PC-3 (cell line): ENCODE data around the gene SLIT1. TPM values are rescaled to one million over a fixed set of nuclear protein-coding genes. Genes with fewer than 3 reads are reported as not detected.

ENCODE experiments used
- ATAC-seq: fragments of 200-7000 bp; cut with Tn5 transposase; 2 replicates; pipeline ENCODE4 v1.9.1; 2020; ENCODE audit warnings: mild to moderate bottlenecking, moderate library complexity
- BruUV-seq: library from RNA; stranded (reverse); fragments of 400-500 nt; replicated peaks from 2 replicates; lab custom pipeline; 2021; lab: Mats Ljungman, UMichigan
- CTCF ChIA-PET: fragments of 300-600 bp; sonication (Branson Sonifier 250); formaldehyde crosslinking; loops from one replicate; lab custom pipeline; 2022; ENCODE audit warnings: antibody characterized with exemption; lab: Charles Lee
- POLR2A ChIA-PET: fragments of 300-600 bp; sonication (Branson Sonifier 250); formaldehyde crosslinking; loops from one replicate; lab custom pipeline; 2022; ENCODE audit warnings: antibody characterized with exemption; ENCODE audit not compliant: unreplicated experiment; lab: Charles Lee
- DNase-seq: peaks from one replicate; pipeline ENCODE4 v3.0.0-alpha.2; 2015
- H2AFZ ChIP-seq: fragments of 300-600 bp; sonication (generic); 2 replicates; pipeline ENCODE4 v1.6.0; 2016; ENCODE audit warnings: antibody characterized with exemption, low read length
- H3F3A ChIP-seq: fragments of 300-600 bp; sonication (generic); one replicate; pipeline ENCODE4 v1.6.0; 2017; ENCODE audit warnings: antibody characterized with exemption, low read length, control low read depth, mild to moderate bottlenecking; ENCODE audit not compliant: unreplicated experiment
- H3K27ac ChIP-seq: fragments of 300-600 bp; sonication (generic); 2 replicates; pipeline ENCODE4 v1.5.1; 2016; ENCODE audit warnings: mild to moderate bottlenecking, low read length
- H3K27me3 ChIP-seq: fragments of 300-600 bp; sonication (generic); 2 replicates; pipeline ENCODE4 v1.6.1; 2016; ENCODE audit warnings: low read length, mixed read lengths
- H3K36me3 ChIP-seq: fragments of 300-600 bp; sonication (generic); 2 replicates; pipeline ENCODE4 v1.6.1; 2016; ENCODE audit warnings: low read depth, mixed run types, low read length, mixed read lengths
- H3K4me1 ChIP-seq: fragments of 300-600 bp; sonication (generic); 2 replicates; pipeline ENCODE4 v1.5.1; 2016; ENCODE audit warnings: low read length; ENCODE audit not compliant: insufficient read depth
- H3K4me2 ChIP-seq: fragments of 300-600 bp; sonication (generic); 2 replicates; pipeline ENCODE4 v1.6.0; 2016; ENCODE audit warnings: low read length
- H3K4me3 ChIP-seq: fragments of 300-600 bp; sonication (generic); 2 replicates; pipeline ENCODE4 v1.5.1; 2016; ENCODE audit warnings: mild to moderate bottlenecking, low read length, mixed read lengths
- H3K79me2 ChIP-seq: fragments of 300-600 bp; sonication (generic); 2 replicates; pipeline ENCODE4 v1.6.1; 2017; ENCODE audit warnings: low read length, mixed read lengths
- H3K9ac ChIP-seq: fragments of 300-600 bp; sonication (generic); 2 replicates; pipeline ENCODE4 v1.6.0; 2016; ENCODE audit warnings: mild to moderate bottlenecking, low read length
- H3K9me2 ChIP-seq: fragments of 300-600 bp; sonication (generic); replicated peaks from 2 replicates; pipeline ENCODE4 v1.6.1; 2016; ENCODE audit warnings: mixed run types, low read length, mixed read lengths
- H3K9me3 ChIP-seq: fragments of 300-600 bp; sonication (generic); 2 replicates; pipeline ENCODE4 v1.6.1; 2016; ENCODE audit warnings: low read length, mixed read lengths
- H4K20me1 ChIP-seq: fragments of 300-600 bp; sonication (generic); 2 replicates; pipeline ENCODE4 v1.6.1; 2016; ENCODE audit warnings: low read length, mixed read lengths
- EZH2 ChIP-seq: fragments of 300-600 bp; sonication (generic); IDR thresholded peaks from one replicate; pipeline ENCODE4 v1.6.1; 2017; ENCODE audit warnings: antibody characterized with exemption, mild to moderate bottlenecking, low read length; ENCODE audit not compliant: unreplicated experiment
- EZH2phosphoT487 ChIP-seq: fragments of 300-600 bp; sonication (generic); IDR thresholded peaks from 2 replicates; pipeline ENCODE4 v1.6.1; 2018; ENCODE audit warnings: mild to moderate bottlenecking, antibody characterized with exemption, low read length, borderline replicate concordance
- intact Hi-C: fragments of 100-400 bp; cut with micrococcal nuclease; formaldehyde crosslinking; loops from 2 replicates; pipeline ENCODE4 v1.9.0; 2023
- total RNA-seq: library from RNA; depleted of rRNA; stranded (reverse); fragments of >200 nt; gene quantifications from 2 replicates; pipeline ENCODE4 v1.2.3, GENCODE V29; 2014
- TF ChIP-seq, protein P1 (sequence below): fragments of 300-600 bp; sonication (generic); conservative IDR thresholded peaks from 2 replicates; pipeline ENCODE4 v1.5.1; 2017; ENCODE audit warnings: antibody characterized with exemption, low read depth, mild to moderate bottlenecking, low read length

The SLIT1 gene
- total RNA-seq, 1 experiment from 2014 or later: not detected

DNA sequence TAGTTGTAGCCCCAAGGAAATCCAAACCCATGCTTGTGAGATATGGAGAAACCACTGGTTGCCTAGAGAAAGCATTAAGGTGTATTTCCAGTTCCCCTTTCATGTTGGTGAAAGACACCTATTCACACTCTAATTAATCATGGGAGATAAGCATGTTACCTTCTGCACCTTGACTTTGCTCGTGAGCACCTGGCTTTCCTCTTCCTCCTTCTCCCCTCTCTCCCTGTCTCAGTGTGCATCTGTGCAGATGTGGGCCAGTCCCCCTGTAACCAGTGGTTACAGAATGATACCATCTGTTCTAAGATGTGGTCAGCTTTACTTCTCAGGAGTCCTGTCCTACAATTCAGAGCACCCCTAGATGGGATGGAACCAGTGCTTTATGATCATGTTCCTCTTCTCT is 193.0 kb downstream of the SLIT1 start:
- DNase-seq (no peak), ATAC-seq (no peak)
- Histone ChIP-seq H3K36me3 (no peaks in the 10 kb centered on the region), H3K4me1 (peaks cover 10% of the 10 kb centered on the region), H3K9ac (no peak overlapping the region), H3K4me2 (no peak overlapping the region), H3K4me3 (no peak overlapping the region), H2AFZ (no peak overlapping the region), H4K20me1 (no peaks in the 10 kb centered on the region), H3K9me3 (no peaks in the 10 kb centered on the region), H3K9me2 (no peaks in the 10 kb centered on the region), H3K79me2 (no peaks in the 10 kb centered on the region), H3K27ac (no peak overlapping the region), H3F3A (no peaks in the 10 kb centered on the region), H3K27me3 (no peaks in the 10 kb centered on the region)
- no TSS peak for BruUV-seq
- POLR2A ChIA-PET: no interaction called here
- intact Hi-C loops: no loop called here
- TF ChIP-seq EZH2 (no peak), EZH2phosphoT487 (no peak)
- CTCF ChIA-PET: no interaction called here

DNA sequence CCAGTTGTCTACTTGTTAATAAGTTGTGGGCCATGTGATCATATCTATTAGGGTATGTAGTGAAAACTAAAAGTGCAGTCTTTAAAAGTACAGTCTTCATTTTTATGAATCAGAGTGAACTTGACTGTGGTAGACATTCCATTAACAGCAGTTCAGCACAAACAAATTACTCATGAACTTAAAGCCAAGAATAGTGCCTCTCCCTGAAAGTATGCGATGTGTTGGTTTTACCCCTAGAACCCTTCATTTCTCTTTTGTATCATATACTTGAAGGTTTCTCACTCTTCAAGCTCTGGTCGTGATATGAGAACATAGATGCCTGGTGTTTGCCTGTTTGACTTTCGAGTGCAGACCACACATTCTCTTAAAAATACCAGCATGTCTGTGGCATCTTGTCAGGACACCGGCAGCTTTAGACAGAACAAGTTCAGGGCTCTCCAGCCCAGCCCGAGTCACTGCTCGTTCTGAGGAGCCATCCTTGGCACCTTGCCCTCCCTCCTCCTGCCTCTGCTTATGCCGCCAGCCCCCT is 194.4 kb downstream of the SLIT1 start:
- H3K27ac ChIP-seq: no peak overlapping the region
- POLR2A ChIA-PET: no interaction called here
- peak; percentile 40 for DNase-seq
- H3K4me3 ChIP-seq: no peak overlapping the region
- H3K27me3 ChIP-seq: no peaks in the 10 kb centered on the region
- intact Hi-C loops: no loop called here
- H3K79me2 ChIP-seq: no peaks in the 10 kb centered on the region
- H3F3A ChIP-seq: no peaks in the 10 kb centered on the region
- TF ChIP-seq EZH2 (no peak), EZH2phosphoT487 (no peak)
- TF ChIP-seq, protein P1, sequence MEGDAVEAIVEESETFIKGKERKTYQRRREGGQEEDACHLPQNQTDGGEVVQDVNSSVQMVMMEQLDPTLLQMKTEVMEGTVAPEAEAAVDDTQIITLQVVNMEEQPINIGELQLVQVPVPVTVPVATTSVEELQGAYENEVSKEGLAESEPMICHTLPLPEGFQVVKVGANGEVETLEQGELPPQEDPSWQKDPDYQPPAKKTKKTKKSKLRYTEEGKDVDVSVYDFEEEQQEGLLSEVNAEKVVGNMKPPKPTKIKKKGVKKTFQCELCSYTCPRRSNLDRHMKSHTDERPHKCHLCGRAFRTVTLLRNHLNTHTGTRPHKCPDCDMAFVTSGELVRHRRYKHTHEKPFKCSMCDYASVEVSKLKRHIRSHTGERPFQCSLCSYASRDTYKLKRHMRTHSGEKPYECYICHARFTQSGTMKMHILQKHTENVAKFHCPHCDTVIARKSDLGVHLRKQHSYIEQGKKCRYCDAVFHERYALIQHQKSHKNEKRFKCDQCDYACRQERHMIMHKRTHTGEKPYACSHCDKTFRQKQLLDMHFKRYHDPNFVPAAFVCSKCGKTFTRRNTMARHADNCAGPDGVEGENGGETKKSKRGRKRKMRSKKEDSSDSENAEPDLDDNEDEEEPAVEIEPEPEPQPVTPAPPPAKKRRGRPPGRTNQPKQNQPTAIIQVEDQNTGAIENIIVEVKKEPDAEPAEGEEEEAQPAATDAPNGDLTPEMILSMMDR: no peak
- H3K9me3 ChIP-seq: no peaks in the 10 kb centered on the region
- no peak overlapping the region for H3K4me2 ChIP-seq
- H3K4me1 ChIP-seq: peaks cover 10% of the 10 kb centered on the region
- peak; percentile 73 for ATAC-seq
- H3K36me3 ChIP-seq: no peaks in the 10 kb centered on the region
- CTCF ChIA-PET: no interaction called here
- H3K9me2 ChIP-seq: no peaks in the 10 kb centered on the region
- no peak overlapping the region for H3K9ac ChIP-seq
- BruUV-seq: no TSS peak
- H4K20me1 ChIP-seq: no peaks in the 10 kb centered on the region
- no peak overlapping the region for H2AFZ ChIP-seq

DNA sequence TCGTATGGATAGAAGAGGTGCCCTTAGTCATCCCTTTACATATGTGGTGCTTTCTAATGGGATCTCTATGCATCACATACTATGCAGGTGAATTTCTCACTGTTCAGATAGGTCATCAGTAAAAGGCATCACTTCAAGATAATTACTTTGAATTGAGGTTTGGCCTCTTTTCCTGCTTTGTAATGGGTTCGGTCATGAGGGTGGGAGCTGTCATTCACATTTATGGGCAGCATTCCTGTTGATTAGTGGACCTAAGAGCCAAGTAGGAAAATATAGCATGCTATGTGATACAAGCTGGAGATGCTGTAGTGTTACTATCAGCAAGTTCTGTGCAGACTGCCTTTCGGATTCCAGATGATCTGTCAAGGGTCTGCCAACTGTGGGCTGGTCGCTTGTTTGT is 197.3 kb downstream of the SLIT1 start:
- peaks cover 10% of the 10 kb centered on the region for H3K4me1 ChIP-seq
- no TSS peak for BruUV-seq
- H3K27me3 ChIP-seq: no peaks in the 10 kb centered on the region
- CTCF ChIA-PET: no interaction called here
- no peaks in the 10 kb centered on the region for H3F3A ChIP-seq
- no peak overlapping the region for H3K4me3 ChIP-seq
- POLR2A ChIA-PET: no interaction called here
- intact Hi-C loops: no loop called here
- no peaks in the 10 kb centered on the region for H4K20me1 ChIP-seq
- no peak for DNase-seq
- H3K4me2 ChIP-seq: no peak overlapping the region
- H3K9me3 ChIP-seq: no peaks in the 10 kb centered on the region
- no peaks in the 10 kb centered on the region for H3K36me3 ChIP-seq
- no peak overlapping the region for H3K27ac ChIP-seq
- ATAC-seq: no peak
- H3K9me2 ChIP-seq: no peaks in the 10 kb centered on the region
- H3K9ac ChIP-seq: no peak overlapping the region
- TF ChIP-seq EZH2: no peak
- TF ChIP-seq EZH2phosphoT487: no peak
- TF ChIP-seq, protein P1: no peak
- H3K79me2 ChIP-seq: no peaks in the 10 kb centered on the region
- no peak overlapping the region for H2AFZ ChIP-seq
